Myocyte (in vitro differentiated cells): ENCODE data around the gene ZNF692. TPM values are rescaled to one million over a fixed set of nuclear protein-coding genes. Genes with fewer than 3 reads are reported as not detected.
A peak's percentile ranks its signal among the peaks of the same experiment; 100 is the strongest.

Experiments used
- DNase-seq: peaks from one replicate; pipeline ENCODE4 v3.0.0-alpha.2; 2012; ENCODE audit warnings: low read depth
- total RNA-seq: library from RNA; depleted of rRNA; stranded (reverse); fragments of >200 nt; gene quantifications from 2 replicates; pipeline ENCODE4 v1.2.3, GENCODE V29; 2014

ZNF692 gene
- total RNA-seq, 1 donor from 2014 or later = 61.7 TPM

DNA sequence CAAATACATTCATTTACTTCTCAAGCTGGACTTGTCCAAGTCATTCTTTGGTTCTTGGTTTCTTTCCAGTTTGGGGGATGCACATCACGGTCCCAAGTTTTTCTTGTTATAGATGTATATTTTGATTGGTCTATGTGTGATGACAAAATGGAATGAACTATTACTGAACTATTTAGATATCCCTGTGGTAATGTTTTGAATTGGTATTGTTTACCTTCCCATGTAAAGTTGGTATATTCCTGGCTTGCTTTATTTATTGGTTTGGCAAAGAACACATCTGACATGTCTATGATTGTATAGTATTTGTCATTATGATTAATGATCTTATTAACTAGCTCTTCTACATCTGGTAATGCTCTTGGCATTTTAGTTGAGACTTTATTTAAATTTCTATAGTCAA, 22.4 kb upstream of the ZNF692 start:
- no peak for DNase-seq

- DNase-seq = peak; percentile 89
These were observed 15.2 kb upstream of the ZNF692 start for GRCh38 chr1:248873993-248874533.

GRCh38 chr1:248873409-248873992, 14.6 kb upstream of the ZNF692 start:
- DNase-seq = peak; percentile 96

DNA sequence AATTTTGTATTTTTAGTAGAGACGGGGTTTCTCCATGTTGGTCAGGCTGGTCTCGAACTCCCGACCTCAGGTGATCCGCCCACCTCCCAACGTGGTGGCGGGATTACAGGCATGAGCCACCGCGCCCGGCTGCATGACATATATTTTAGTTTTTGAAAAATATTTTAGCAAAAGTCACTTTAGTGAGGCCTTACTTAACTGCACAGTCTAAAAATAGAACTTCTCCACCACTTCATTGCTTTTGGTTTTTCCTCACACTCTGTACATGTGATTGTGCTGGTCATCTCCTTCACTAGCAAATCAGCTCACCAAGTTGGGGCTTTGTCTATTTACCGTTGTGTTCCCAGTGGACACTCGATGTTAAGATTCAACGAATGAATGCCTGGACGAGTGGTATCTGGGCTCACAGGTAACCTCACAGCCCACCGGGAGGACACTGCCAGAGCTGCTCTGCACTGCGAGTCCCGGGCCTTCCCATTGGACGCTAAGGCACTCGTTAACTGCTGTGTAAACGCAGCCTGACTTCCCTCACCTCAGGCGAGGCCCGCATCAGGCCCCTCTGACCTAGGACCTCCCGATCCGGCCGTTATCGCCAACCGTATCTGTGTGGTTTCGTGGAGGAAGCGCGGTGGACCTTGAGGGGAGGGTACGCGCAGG, 14.0 kb upstream of the ZNF692 start:
- DNase-seq = peak; percentile 68

DNA sequence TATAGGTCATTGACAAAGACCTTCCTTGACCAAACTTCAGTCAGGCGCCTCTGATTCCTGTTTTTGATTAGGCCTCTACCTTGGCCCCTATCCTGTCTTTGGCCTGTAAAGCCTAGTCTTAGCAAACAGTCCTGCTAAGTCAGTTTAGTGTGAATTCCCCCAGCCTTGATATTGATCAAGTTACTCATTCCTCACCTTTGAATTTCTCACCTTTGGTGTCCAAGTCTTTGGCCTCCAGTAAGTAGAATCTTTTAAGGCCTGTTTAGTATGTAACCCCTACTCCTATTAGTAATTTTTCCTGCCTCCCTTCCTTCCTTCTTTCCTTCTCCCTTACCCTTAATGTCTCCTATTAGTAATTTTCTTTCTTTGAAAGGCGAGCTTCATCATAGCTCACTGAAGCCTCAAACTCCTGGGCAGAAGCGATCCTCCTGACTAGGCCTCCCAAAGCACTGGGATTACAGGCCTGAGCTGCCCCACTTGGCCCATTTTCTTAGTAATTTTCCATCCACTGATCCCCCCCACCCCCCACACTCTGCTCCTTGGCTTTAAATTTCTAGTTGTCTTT, 13.0 kb upstream of the ZNF692 start:
- no peak for DNase-seq

GRCh38 chr1:248862998-248863881, 4.4 kb upstream of the ZNF692 start:
- DNase-seq = peak; percentile 73

DNA sequence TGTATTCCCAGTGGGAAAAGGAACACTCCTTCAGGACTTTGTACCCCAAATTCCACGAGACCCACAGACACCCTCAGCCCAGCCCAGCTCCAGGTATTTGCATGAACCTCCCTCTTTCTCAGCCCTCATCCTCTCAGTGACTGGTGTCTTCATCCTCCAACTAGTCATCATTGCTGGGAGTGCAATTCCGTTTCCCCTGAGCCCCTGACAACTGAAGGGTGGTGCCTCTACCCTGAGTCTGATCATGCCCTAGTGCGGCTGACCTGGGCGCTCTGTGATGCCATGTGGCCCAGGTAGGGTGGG, 3.8 kb upstream of the ZNF692 start:
- DNase-seq = no peak

DNA sequence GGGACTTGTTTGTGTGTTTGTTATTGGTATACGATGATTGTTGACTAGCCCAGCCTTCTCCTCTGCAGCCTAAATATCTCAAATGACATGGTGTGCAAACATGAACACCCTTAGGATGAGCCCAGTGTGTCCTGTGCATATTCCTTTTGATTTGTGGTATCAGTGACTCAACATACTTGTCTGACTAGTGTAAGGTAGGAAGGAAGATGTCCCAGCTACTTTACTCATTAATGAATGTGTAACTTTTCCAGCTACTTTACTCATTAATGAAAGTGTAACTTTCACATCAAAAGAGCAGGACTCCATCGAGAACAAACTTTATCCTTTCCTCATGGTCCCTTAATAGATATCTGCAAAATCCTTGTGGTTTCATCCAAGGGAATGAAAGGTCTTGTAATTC, 2.7 kb upstream of the ZNF692 start:
- DNase-seq = no peak

DNA sequence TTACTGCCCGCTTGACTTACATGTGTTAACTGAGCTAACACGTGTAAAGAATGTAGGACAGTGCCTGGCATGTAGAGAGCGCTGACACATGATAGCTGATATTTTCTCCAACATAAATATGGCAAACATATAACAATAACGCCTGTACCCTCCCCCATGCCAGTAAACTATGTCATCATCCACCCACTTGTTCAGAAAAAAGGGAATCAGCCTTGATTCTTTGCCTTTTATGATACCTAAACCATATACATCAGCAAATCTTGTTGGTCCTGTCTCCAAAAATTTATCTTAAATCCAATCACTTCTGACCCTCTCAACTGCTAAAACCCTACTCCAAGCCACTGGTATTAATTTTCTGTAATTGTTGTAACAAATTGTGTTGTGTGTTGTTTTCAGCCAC, 1.1 kb upstream of the ZNF692 start:
- no peak for DNase-seq

DNA sequence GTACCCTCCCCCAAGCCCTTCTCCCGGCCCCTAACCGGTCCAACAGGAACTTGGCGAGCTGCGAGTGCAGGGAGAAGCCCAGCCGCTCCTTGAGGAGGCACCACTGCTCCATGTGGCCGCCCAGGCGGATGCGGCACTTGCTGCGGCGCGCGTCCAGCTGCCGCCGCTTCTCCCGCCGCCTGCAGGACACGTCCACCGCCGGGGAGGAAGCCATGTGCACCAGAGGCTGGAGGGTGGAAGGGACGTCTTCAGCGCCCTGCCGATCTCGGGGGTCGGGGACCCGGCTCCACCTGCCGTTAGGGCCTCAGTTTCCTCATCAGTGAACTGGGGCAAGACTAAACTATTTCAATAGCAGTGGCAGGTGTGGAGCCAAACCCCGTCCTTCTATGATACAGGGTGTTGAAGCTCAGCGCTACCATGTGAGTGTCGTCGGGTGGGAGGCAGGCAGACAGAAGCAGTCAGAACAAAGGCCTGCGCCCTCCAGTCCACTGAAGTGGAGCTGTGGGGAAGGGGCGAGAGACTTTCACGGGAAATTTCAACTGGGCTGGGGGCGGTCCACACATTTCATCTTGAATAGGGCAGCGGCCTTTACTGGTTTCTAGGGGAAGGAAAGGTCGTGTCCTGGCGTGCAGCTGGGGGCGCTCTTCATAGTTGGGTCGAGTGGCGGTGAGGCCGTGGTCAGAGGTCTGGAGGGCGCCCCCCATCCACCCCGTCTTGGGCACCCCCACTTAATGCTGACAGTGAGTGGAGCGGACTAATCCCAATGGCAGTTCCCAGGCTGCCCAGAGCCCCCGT, 592 bp downstream of the ZNF692 start:
- DNase-seq = peak; percentile 83

DNA sequence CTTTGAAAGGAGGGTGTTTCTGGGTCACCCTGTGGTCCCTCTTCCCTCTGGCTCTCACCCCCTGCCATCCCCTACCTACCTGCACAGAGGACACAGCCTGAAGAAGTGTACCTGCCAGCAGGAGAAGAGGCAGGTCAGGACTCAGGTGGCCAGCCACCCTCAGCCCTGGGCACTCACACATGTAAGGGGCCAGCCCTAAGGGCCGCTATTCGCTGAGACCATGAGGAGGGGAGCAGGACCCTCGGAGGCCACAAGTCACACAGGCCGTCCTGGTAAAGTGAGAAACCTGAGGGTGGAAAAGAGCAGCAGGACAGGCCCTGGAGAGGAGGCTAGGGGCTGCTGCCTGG, 1.2 kb downstream of the ZNF692 start:
- no peak for DNase-seq

DNA sequence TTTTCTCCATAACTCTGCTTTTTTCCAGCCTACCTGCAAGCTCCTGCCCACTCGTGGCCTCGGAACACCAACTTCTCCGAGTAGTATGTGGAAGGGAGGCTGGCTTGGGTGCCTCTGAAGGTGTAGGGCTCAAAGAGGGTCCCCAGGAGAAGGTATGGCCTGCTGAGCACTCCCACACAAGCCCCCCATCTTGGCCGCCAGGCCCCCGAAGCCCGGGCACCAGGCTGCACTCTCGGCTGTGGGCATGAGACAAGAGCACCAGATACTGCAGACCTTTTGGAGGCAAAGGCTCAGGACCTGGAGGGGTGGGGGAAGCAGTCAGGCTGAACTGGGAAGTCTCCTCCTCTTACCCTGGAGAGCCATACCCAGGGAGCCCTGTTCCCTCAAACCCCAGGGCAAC, 1.7 kb downstream of the ZNF692 start:
- no peak for DNase-seq

GRCh38 chr1:248856176-248856575, 2.7 kb downstream of the ZNF692 start:
- DNase-seq = no peak

DNA sequence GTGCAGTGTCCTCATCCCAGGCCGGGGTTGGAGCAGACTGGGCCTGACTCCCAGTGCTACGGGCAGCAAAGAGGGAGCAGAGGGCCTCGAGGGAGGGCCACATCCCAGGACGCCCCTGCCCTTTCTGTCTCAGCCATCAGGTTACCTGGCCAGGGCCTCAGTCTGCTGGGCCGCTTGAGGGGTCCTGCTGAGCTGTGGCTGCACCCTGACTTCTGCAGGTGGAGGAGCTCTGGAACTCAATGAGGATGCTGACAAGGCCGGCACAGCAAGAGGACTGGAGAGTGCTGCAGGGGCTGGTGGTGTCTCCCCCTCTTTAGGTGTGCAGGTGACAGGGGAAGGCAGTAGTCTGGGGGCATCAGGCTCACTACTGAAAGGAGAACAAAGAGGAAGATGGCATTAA, 3.3 kb downstream of the ZNF692 start:
- no peak for DNase-seq

DNA sequence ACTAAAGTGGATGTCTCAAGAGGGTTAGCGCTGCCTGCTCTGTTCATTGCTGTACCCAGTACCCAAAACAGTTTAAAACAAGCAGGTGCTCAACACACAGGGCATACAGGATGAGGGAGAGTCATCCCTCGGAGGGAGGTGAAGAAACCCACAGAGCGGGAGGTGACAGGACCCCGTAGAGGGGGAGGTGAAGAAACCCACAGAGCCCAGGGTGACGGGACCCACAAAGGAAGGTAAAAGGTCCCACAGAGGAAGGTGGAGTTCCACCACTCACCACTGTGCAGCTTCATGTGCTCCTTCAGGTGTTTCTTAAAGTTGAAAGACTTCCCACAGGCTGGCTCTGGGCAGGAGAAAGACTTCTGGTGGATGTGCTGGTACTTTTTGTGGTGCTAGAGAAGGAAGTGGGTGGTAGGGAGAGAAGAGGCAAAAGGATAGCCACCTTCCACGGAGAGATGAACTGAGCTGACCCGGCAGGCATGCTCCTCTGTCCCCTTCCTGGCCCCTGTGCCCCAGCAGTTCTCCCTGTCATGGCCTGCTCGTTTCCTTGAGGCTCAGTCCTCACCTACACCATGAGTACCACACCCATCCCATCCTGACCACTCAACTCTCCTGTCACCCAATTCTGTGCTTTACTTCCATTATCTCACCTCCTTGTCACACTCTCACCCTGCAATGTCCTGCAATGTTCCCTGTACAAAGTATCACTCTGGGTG, 5.1 kb downstream of the ZNF692 start:
- no peak for DNase-seq

GRCh38 chr1:248852481-248853405, 6.1 kb downstream of the ZNF692 start:
- no peak for DNase-seq

GRCh38 chr1:248851390-248851789, 7.5 kb downstream of the ZNF692 start:
- DNase-seq = no peak

- no peak for DNase-seq
These were observed 8.2 kb downstream of the ZNF692 start for GRCh38 chr1:248850536-248851251.

- no peak for DNase-seq
These were observed 8.8 kb downstream of the ZNF692 start for GRCh38 chr1:248850124-248850523.
